CD4-positive, alpha-beta T cell (primary cell): ENCODE measurements around the gene PIK3CD. TPM values are rescaled to one million over a fixed set of nuclear protein-coding genes. Genes with fewer than 3 reads are reported as not detected.

Experiments used
- ATAC-seq: fragments of 200-7000 bp; cut with Tn5 transposase; one replicate; pipeline ENCODE4 v1.10.0; 2022; ENCODE audit warnings: mild to moderate bottlenecking; ENCODE audit not compliant: poor library complexity
- CTCF ChIA-PET: fragments of 350-600 bp; sonication (Branson Sonifier 250); formaldehyde crosslinking; loops from one replicate; lab custom pipeline; 2021; ENCODE audit warnings: antibody characterized with exemption, inconsistent platforms; lab: Charles Lee
- POLR2A ChIA-PET: fragments of 350-600 bp; sonication (Branson Sonifier 250); formaldehyde crosslinking; loops from one replicate; lab custom pipeline; 2021; ENCODE audit warnings: antibody characterized with exemption, inconsistent platforms; lab: Charles Lee
- DNase-seq, 14 experiments: peaks; one replicate each; pipeline ENCODE4 v3.0.0-alpha.2; 2013 to 2020; ENCODE audit warnings: mixed read lengths in 2 of 14
- H3K27ac ChIP-seq, 2 donors: one replicate each; pipeline versions ENCODE4 v1.5.1 to v1.7.0; 2013; ENCODE audit warnings: low read length in 2 of 2, low read depth in 1 of 2, mild to moderate bottlenecking in 1 of 2
- H3K27me3 ChIP-seq, 2 experiments: 1 replicate in 1 of 2; 2 replicates in 1 of 2; pipeline versions ENCODE4 v1.6.1 to v1.7.0; 2013; ENCODE audit warnings: low read length in 2 of 2, control low read depth in 1 of 2, mild to moderate bottlenecking in 1 of 2, moderate library complexity in 1 of 2; ENCODE audit not compliant: insufficient read depth in 2 of 2, control insufficient read depth in 1 of 2
- H3K36me3 ChIP-seq: one replicate; pipeline ENCODE4 v1.6.1; 2013; ENCODE audit warnings: low read length, control low read depth; ENCODE audit not compliant: insufficient read depth
- H3K4me1 ChIP-seq: one replicate; pipeline ENCODE4 v1.6.1; 2013; ENCODE audit warnings: low read length, control low read depth; ENCODE audit not compliant: insufficient read depth
- H3K4me3 ChIP-seq: one replicate; pipeline ENCODE4 v1.5.1; 2013; ENCODE audit warnings: mild to moderate bottlenecking, low read length, moderate library complexity
- H3K9me3 ChIP-seq, 2 experiments: 1 replicate in 1 of 2; 2 replicates in 1 of 2; pipeline versions ENCODE4 v1.6.1 to v1.7.0; 2013; ENCODE audit warnings: low read length in 2 of 2, mild to moderate bottlenecking in 2 of 2, control low read depth in 1 of 2, moderate library complexity in 1 of 2; ENCODE audit not compliant: control insufficient read depth in 1 of 2, insufficient read depth in 1 of 2
- H3K27ac Mint-ChIP-seq: one replicate; pipeline ENCODE4 v1.8.0; 2020; ENCODE audit warnings: mixed read lengths
- H3K27me3 Mint-ChIP-seq: one replicate; pipeline ENCODE4 v1.8.0; 2021; ENCODE audit warnings: mixed read lengths
- H3K36me3 Mint-ChIP-seq: one replicate; pipeline ENCODE4 v1.8.0; 2021; ENCODE audit warnings: low read depth, mixed read lengths
- H3K4me1 Mint-ChIP-seq: one replicate; pipeline ENCODE4 v1.8.0; 2021; ENCODE audit warnings: low read depth, mixed read lengths
- H3K4me3 Mint-ChIP-seq: one replicate; pipeline ENCODE4 v1.8.0; 2020; ENCODE audit warnings: mild to moderate bottlenecking, mixed read lengths
- H3K9me3 Mint-ChIP-seq: one replicate; pipeline ENCODE4 v1.8.0; 2020; ENCODE audit warnings: mixed read lengths
- CTCF ChIP-seq: fragments of 200-600 bp; IDR thresholded peaks from one replicate; pipeline ENCODE4 v1.8.0; 2022; ENCODE audit warnings: antibody characterized with exemption, mild to moderate bottlenecking
- intact Hi-C, 2 experiments: fragments of 100-400 bp; cut with DNase I in 1 of 2; cut with micrococcal nuclease in 1 of 2; formaldehyde crosslinking; loops; one replicate each; pipeline versions ENCODE4 v1.15.1 to v1.9.0; 2023 to 2025; cut with DNase I, micrococcal nuclease
- total RNA-seq, 174 experiments: library from RNA in 2 of 174; stranded (reverse) in 2 of 174; gene quantifications; one replicate each; pipeline ENCODE4 v1.2.3 and lab custom pipeline; 2021 to 2026

PIK3CD gene
- total RNA-seq, 2 experiments from 2014 or later, result 202 to 213 TPM

GRCh38 chr1:9629445-9630201 is 21.9 kb upstream of the PIK3CD start:
- H3K4me3 Mint-ChIP-seq, result peak overlapping the region; percentile 98
- ChIA-PET POLR2A (interaction anchor here (0.8 to 8.1 kb wide), 32 partner anchors 8 to 800 kb away, joined by 3 to 512 read pairs (median 6); partner anchors contain the start of genes CTNNBIP1, PIK3CD and SLC25A33), CTCF (interaction anchor here (1.1 to 6.6 kb wide), 5 partner anchors 16 to 91 kb away, joined by 4 to 117 read pairs (median 34); partner anchors contain the start of gene PIK3CD)
- peak overlapping the region; percentile 72 to 84 for H3K27ac ChIP-seq
- no peaks in the 10 kb centered on the region for H3K9me3 ChIP-seq
- peaks cover 77% of the 10 kb centered on the region for H3K4me1 ChIP-seq
- no peaks in the 10 kb centered on the region for H3K27me3 ChIP-seq
- ATAC-seq (peak; percentile 52), DNase-seq (peak; percentile 41 to 91 (median 76))
- peak overlapping the region; percentile 92 for H3K27ac Mint-ChIP-seq
- H3K27me3 Mint-ChIP-seq, result no peaks in the 10 kb centered on the region
- intact Hi-C loops, result loop anchor here (1.0 to 5.0 kb wide), 4 partner anchors 23 to 803 kb away; partner anchors contain the start of genes CENPS (in 1 of the 2) and UBE4B (in 1 of the 2)
- H3K36me3 ChIP-seq, result peaks cover 7% of the 10 kb centered on the region
- peak overlapping the region; percentile 97 for H3K4me3 ChIP-seq
- no peak for TF ChIP-seq CTCF
- peaks cover 47% of the 10 kb centered on the region for H3K36me3 Mint-ChIP-seq
- H3K4me1 Mint-ChIP-seq, result peaks cover 70% of the 10 kb centered on the region
- H3K9me3 Mint-ChIP-seq, result no peaks in the 10 kb centered on the region

GRCh38 chr1:9630331-9631111 is 21.0 kb upstream of the PIK3CD start:
- peak overlapping the region; percentile 92 for H3K27ac Mint-ChIP-seq
- TF ChIP-seq CTCF, result no peak
- POLR2A ChIA-PET, result interaction anchor here (0.8 to 8.1 kb wide), 15 partner anchors 13 to 280 kb away, joined by 3 to 512 read pairs (median 6); partner anchors contain the start of genes CTNNBIP1 and PIK3CD
- Histone ChIP-seq H3K27me3 (no peaks in the 10 kb centered on the region), H3K36me3 (peaks cover 12% of the 10 kb centered on the region), H3K4me1 (peaks cover 85% of the 10 kb centered on the region), H3K4me3 (peak overlapping the region; percentile 97), H3K9me3 (no peaks in the 10 kb centered on the region), H3K27ac (peak overlapping the region; percentile 70 to 84)
- peak overlapping the region; percentile 98 for H3K4me3 Mint-ChIP-seq
- DNase-seq (peak in 7 of 14 experiments; percentile 18 to 62 (median 43)), ATAC-seq (no peak)
- H3K27me3 Mint-ChIP-seq, result no peaks in the 10 kb centered on the region
- H3K36me3 Mint-ChIP-seq, result peaks cover 56% of the 10 kb centered on the region
- intact Hi-C loops, result no loop called here
- peaks cover 79% of the 10 kb centered on the region for H3K4me1 Mint-ChIP-seq
- no peaks in the 10 kb centered on the region for H3K9me3 Mint-ChIP-seq
- CTCF ChIA-PET, result interaction anchor here (0.8 to 6.6 kb wide), 3 partner anchors 24 to 59 kb away, joined by 3 to 117 read pairs (median 4); partner anchors contain the start of gene PIK3CD

- DNase-seq, result no peak
- Mint-ChIP-seq H3K9me3 (no peaks in the 10 kb centered on the region), H3K4me1 (peaks cover 77% of the 10 kb centered on the region), H3K27me3 (no peaks in the 10 kb centered on the region), H3K36me3 (peaks cover 62% of the 10 kb centered on the region), H3K27ac (peak overlapping the region; percentile 92), H3K4me3 (peak overlapping the region; percentile 98)
- CTCF ChIA-PET, result interaction anchor here (1.0 to 6.6 kb wide), 2 partner anchors 23 to 56 kb away, joined by 4 to 117 read pairs; partner anchors contain the start of gene PIK3CD
- no peak for ATAC-seq
- Histone ChIP-seq H3K9me3 (no peaks in the 10 kb centered on the region), H3K27me3 (no peaks in the 10 kb centered on the region), H3K27ac (no peak overlapping the region), H3K36me3 (peaks cover 22% of the 10 kb centered on the region), H3K4me3 (peak overlapping the region; percentile 97), H3K4me1 (peaks cover 84% of the 10 kb centered on the region)
- TF ChIP-seq CTCF, result no peak
- intact Hi-C loops, result no loop called here
- POLR2A ChIA-PET, result interaction anchor here (0.8 to 8.1 kb wide), 8 partner anchors 12 to 279 kb away, joined by 3 to 512 read pairs (median 26); partner anchors contain the start of genes CTNNBIP1 and PIK3CD
Measured at GRCh38 chr1:9631613-9632012, 19.9 kb upstream of the PIK3CD start.
